Peyer's patch (tissue), 4 donors: ENCODE data around the gene USP36.

Experiments
- POLR2A ChIP-seq, 2 donors: fragments of 450-650 bp; IDR thresholded peaks; one replicate each; pipeline ENCODE4 v1.5.1; 2017; ENCODE audit warnings: antibody characterized with exemption in 2 of 2, mild to moderate bottlenecking in 2 of 2, moderate library complexity in 2 of 2
- TF ChIP-seq, protein P1 (sequence below), 6 experiments: fragments of 450-650 bp in 4 of 6; fragments of 200-600 bp in 2 of 6; sonication (generic) in 1 of 6; IDR thresholded peaks; one replicate each; pipeline ENCODE4 v1.5.1; 2017 to 2019; ENCODE audit warnings: antibody characterized with exemption in 6 of 6, mild to moderate bottlenecking in 3 of 6, moderate library complexity in 1 of 6

DNA sequence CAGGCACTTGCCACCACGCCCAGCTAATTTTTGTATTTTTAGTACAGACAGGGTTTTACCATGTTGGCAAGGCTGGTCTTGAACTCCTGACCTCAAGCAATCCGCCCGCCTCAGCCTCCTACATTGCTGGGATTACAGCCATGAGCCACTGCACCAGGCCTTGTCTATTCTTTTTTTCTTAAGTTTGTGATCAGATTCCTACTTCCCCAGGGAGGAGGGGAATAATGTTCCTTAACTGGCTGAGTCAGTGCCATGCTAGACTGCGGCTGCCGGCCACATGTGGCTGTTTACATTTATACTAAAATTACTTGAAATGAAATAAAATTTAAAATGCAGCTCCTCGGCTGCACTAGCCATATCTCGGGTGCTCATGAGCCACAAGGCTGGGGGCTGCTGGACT is 27.8 kb upstream of the USP36 start:
- TF ChIP-seq, protein P1, sequence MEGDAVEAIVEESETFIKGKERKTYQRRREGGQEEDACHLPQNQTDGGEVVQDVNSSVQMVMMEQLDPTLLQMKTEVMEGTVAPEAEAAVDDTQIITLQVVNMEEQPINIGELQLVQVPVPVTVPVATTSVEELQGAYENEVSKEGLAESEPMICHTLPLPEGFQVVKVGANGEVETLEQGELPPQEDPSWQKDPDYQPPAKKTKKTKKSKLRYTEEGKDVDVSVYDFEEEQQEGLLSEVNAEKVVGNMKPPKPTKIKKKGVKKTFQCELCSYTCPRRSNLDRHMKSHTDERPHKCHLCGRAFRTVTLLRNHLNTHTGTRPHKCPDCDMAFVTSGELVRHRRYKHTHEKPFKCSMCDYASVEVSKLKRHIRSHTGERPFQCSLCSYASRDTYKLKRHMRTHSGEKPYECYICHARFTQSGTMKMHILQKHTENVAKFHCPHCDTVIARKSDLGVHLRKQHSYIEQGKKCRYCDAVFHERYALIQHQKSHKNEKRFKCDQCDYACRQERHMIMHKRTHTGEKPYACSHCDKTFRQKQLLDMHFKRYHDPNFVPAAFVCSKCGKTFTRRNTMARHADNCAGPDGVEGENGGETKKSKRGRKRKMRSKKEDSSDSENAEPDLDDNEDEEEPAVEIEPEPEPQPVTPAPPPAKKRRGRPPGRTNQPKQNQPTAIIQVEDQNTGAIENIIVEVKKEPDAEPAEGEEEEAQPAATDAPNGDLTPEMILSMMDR (IDR thresholded peaks at IDR 0.05): no peak
- no peak for TF ChIP-seq POLR2A (IDR thresholded peaks at IDR 0.05)
